ENCODE data around the gene ARHGDIA.
"Not testable (repeated sequence)": the region's sequence is repeated elsewhere in the genome, so short reads cannot be mapped to it uniquely, and the experiment has no call there.

The ARHGDIA gene

GRCh38 chr17:81851423-81851822 lies 19.7 kb downstream of the ARHGDIA start:
- Mint-ChIP-seq H3K9me3 (no peaks in the 10 kb centered on the region), H3K4me3 (no peak overlapping the region), H3K36me3 (ENCODE audit: low read depth) (peaks cover 44% of the 10 kb centered on the region), H3K27me3 (no peaks in the 10 kb centered on the region), H3K27ac (no peak overlapping the region), H3K4me1 (no peaks in the 10 kb centered on the region)
- ATAC-seq (no peak), DNase-seq (no peak)

DNA sequence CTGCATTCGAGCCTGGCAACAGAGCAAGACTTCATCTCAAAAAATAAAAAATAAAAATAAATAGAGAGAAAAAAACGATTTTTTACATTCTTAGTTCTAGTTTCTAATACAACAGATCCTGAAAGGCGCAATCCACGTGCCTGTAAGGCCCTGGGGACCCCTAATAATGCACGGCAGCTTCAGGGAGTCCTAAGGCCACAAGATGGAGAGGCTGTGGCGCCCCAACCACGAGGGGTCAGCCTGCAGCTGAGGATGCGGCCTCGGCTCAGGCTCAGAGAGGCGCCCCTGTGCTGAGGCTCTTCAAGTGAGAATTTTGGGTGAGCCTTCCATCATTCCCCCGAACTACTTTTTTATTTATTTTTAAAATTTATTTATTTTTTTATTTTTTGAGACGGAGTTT lies 21.7 kb downstream of the ARHGDIA start:
- no peak overlapping the region for H3K4me3 Mint-ChIP-seq
- DNase-seq (no peak), ATAC-seq (no peak)
- no peaks in the 10 kb centered on the region for H3K4me1 Mint-ChIP-seq
- H3K27me3 Mint-ChIP-seq = no peaks in the 10 kb centered on the region
- peaks cover 49% of the 10 kb centered on the region for H3K36me3 Mint-ChIP-seq (ENCODE audit: low read depth)
- no peak overlapping the region for H3K27ac Mint-ChIP-seq
- no peaks in the 10 kb centered on the region for H3K9me3 Mint-ChIP-seq

DNA sequence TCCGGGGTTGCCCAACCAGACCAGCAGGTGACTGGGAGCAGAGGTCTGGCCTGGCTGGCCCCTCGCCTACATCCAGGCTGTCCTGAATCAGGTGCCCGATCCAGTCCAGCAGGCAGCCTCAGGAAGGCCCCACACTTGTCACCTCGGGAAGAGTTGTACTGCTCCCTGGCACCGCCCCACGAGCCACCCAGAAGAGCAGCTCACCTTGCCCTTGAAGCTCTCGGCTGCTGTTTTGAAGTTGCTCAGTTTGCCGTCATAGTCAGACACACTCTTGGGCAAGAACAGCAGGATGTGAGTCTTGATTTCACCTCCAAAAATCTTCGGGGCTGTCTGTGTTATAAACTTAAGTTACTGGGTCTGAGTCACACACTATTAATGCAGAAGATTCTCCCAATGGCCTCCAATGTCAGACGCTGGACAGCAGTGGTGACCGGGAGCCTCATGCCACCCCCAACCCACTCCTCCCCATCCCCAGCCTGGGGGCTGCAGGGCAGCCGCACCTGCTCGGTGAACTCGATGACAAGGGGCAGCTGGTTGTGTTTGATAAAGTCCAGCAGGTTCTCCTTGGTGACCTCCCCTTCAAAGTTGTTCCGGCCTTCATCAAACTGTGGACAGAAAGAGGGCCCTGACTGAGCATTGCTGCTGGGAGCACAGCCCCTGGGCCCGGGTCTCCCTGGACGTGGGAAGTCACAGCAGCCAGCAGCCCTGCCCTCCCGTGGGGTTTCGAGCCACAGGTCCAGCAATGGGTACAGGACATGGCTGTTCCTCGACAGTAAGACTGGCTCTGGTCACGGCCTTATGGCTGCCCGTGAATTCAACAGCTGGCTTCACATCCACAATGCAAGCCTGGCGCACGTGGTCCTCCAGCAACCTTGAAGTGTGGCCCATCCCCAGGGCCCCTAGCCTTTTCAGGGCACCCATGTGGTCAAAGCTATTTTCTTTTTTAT lies 24.1 kb downstream of the ARHGDIA start:
- H3K36me3 Mint-ChIP-seq (ENCODE audit: low read depth) = peaks cover 34% of the 10 kb centered on the region
- H3K4me1 Mint-ChIP-seq = no peaks in the 10 kb centered on the region
- no peak overlapping the region for H3K4me3 Mint-ChIP-seq
- no peaks in the 10 kb centered on the region for H3K27me3 Mint-ChIP-seq
- ATAC-seq (no peak), DNase-seq (no peak)
- H3K27ac Mint-ChIP-seq = no peak overlapping the region
- H3K9me3 Mint-ChIP-seq = no peaks in the 10 kb centered on the region

DNA sequence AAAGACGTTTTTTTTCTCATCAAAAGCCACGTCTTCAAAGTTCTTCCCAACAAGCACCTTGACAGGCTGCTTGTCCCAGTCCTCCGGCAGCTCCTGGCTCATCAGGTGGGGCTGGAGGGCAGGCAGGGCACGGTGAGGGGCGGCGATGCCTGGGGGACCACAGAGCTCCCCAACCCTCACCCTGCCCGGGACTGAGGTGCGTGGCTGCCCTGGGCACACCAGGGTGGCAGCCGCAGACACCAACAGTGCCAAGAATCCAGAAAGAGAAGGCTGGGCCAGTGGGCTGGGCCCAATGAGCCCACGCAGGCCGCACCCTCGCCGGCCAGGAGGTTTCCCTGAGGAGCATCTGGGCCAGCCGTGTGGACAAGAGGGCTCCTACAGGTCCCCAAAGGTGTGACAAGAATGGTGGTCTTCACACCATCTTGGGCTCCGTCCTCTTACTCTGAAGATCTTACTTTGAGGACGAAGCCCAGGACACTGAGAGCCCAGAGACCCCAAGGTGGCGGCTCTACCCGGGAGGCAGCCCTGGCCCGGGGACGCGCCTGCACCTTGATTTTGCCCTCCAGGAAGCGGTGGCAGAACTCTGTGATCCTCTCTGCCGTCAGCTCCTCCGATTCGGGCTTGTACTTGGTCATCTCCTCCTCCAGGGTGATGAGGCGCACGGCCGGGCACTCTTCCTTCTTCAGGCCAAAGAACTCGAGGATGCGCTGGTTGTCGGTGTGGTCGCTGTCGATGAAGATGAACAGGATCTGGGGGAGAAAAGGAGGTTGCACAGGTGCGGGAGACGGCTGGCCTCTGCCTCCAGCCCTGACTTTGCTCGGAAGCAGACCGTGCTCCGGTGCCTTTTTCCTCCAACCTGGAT lies 25.0 kb downstream of the ARHGDIA start:
- no peaks in the 10 kb centered on the region for H3K27me3 Mint-ChIP-seq
- no peak overlapping the region for H3K4me3 Mint-ChIP-seq
- no peak for DNase-seq
- H3K4me1 Mint-ChIP-seq = no peaks in the 10 kb centered on the region
- H3K9me3 Mint-ChIP-seq = no peaks in the 10 kb centered on the region
- peaks cover 25% of the 10 kb centered on the region for H3K36me3 Mint-ChIP-seq (ENCODE audit: low read depth)
- H3K27ac Mint-ChIP-seq = no peak overlapping the region
- no peak for ATAC-seq

DNA sequence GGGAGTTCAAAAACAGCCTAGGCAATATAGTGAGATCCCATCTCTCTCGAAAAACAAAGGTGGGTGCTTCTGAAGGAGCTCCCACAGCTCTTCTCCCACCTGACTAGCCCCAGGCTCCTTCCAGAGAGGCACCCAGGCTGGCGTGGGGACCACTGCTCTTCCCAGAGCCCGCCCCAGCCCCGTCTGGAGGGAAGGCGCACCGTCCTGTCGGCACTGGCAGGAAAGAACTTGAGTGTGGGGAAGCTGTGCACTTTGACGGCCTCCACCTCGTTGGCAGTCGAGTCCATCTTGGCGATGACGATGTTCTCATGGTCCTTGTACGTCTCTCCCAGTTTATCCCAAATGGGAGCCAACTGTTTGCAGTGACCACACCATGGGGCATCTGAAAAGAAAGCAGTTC lies 25.8 kb downstream of the ARHGDIA start:
- Mint-ChIP-seq H3K9me3 (no peaks in the 10 kb centered on the region), H3K4me3 (no peak overlapping the region), H3K36me3 (ENCODE audit: low read depth) (peaks cover 23% of the 10 kb centered on the region), H3K4me1 (no peaks in the 10 kb centered on the region), H3K27ac (no peak overlapping the region), H3K27me3 (no peaks in the 10 kb centered on the region)
- DNase-seq = no peak
- ATAC-seq = no peak

DNA sequence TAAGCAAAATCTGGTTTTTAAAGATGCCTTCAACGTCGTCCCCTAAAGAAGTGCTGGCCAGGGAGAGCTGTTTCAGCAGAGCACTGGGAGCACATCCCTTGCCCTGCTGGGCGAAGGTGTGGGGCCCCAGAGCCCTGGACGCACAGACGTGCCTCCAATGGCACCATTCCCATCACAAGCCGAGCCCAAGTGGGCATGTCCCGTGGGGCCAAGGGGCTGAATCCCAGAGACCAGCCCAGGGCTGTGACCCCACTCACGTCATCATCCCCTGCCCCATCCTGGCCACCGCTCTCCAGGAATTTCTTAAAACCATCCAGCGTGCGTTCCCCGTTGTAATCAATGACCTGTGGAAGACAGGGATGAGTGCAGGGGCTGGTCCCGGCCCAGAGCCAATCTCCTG lies 26.2 kb downstream of the ARHGDIA start:
- H3K9me3 Mint-ChIP-seq = no peaks in the 10 kb centered on the region
- DNase-seq (no peak), ATAC-seq (no peak)
- peaks cover 23% of the 10 kb centered on the region for H3K36me3 Mint-ChIP-seq (ENCODE audit: low read depth)
- no peak overlapping the region for H3K4me3 Mint-ChIP-seq
- no peaks in the 10 kb centered on the region for H3K4me1 Mint-ChIP-seq
- no peak overlapping the region for H3K27ac Mint-ChIP-seq
- no peaks in the 10 kb centered on the region for H3K27me3 Mint-ChIP-seq

DNA sequence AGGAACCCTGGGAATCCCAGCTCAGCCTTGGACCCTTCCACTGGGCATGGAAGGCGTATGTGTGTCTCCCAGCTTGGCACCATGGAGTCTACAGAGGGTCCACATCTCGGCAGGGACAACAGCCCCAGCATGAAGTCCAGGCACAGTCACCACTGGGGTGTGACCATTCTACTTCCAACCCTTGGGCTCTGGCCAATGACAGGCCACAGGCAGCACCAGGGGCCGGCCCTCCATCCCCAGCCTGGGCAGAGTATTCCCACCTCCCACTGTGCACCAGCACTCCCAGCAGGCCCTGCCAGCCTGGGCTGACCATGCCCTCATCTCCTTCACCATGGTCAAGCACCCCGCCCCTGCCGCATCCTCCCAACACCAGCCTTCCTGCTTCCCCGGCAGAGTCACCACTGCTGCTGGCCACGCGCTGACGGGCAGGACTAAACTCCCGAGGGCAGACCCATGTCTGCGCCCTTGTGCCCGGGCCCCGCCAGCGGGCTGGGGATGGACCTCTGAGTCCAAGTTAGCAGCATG lies 26.7 kb downstream of the ARHGDIA start:
- no peaks in the 10 kb centered on the region for H3K9me3 Mint-ChIP-seq
- no peak overlapping the region for H3K4me3 Mint-ChIP-seq
- H3K27me3 Mint-ChIP-seq = no peaks in the 10 kb centered on the region
- ATAC-seq = peak; percentile 5
- H3K27ac Mint-ChIP-seq = no peak overlapping the region
- H3K36me3 Mint-ChIP-seq (ENCODE audit: low read depth) = peaks cover 23% of the 10 kb centered on the region
- DNase-seq = no peak
- H3K4me1 Mint-ChIP-seq = no peaks in the 10 kb centered on the region

DNA sequence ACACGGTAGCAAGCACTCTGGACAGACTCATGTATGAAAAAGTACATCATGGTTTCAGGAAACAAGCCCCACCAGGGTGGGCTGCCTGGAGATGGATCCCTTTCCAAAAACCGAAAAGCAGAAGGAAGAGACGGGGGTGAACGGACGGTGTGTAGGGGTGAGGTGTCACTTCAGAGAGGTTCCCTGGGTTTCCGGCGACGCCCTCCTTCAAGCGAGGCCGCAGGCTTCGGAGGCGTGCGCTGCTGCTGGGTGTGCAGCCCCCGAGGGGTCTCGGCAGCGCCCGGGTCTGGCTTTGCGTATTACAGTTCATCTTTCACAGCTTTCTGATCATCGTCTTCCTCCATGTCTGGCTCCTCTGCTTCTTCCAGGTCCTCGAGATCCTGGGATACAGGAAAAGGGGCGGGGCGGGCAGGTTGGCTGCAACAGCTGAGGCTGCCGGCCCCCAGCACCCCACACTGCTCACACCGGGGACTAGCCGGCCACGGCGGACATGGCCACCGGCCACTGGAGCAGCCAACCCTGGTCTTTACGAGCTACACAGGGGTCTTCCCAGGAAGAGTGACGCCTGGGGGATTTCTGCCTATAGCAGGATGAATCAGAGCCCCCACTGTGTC lies 27.3 kb downstream of the ARHGDIA start:
- Mint-ChIP-seq H3K27me3 (no peaks in the 10 kb centered on the region), H3K4me1 (no peaks in the 10 kb centered on the region), H3K9me3 (no peaks in the 10 kb centered on the region), H3K36me3 (ENCODE audit: low read depth) (peaks cover 23% of the 10 kb centered on the region), H3K27ac (no peak overlapping the region), H3K4me3 (no peak overlapping the region)
- no peak for ATAC-seq
- DNase-seq = no peak

GRCh38 chr17:81842725-81843504 lies 28.2 kb downstream of the ARHGDIA start:
- H3K27ac Mint-ChIP-seq = no peak overlapping the region
- H3K9me3 Mint-ChIP-seq = no peaks in the 10 kb centered on the region
- no peak for DNase-seq
- H3K4me1 Mint-ChIP-seq = no peaks in the 10 kb centered on the region
- no peak overlapping the region for H3K4me3 Mint-ChIP-seq
- peaks cover 23% of the 10 kb centered on the region for H3K36me3 Mint-ChIP-seq (ENCODE audit: low read depth)
- H3K27me3 Mint-ChIP-seq = no peaks in the 10 kb centered on the region
- ATAC-seq = no peak

GRCh38 chr17:81842378-81842724 lies 28.8 kb downstream of the ARHGDIA start:
- no peaks in the 10 kb centered on the region for H3K9me3 Mint-ChIP-seq
- no peaks in the 10 kb centered on the region for H3K27me3 Mint-ChIP-seq
- H3K27ac Mint-ChIP-seq = no peak overlapping the region
- DNase-seq = no peak
- no peak overlapping the region for H3K4me3 Mint-ChIP-seq
- H3K36me3 Mint-ChIP-seq (ENCODE audit: low read depth) = peaks cover 22% of the 10 kb centered on the region
- ATAC-seq = no peak
- H3K4me1 Mint-ChIP-seq = no peaks in the 10 kb centered on the region

- DNase-seq (no peak), ATAC-seq (no peak)
- H3K4me3 Mint-ChIP-seq = no peak overlapping the region
- no peaks in the 10 kb centered on the region for H3K4me1 Mint-ChIP-seq
- no peaks in the 10 kb centered on the region for H3K9me3 Mint-ChIP-seq
- H3K36me3 Mint-ChIP-seq (ENCODE audit: low read depth) = peaks cover 20% of the 10 kb centered on the region
- no peak overlapping the region for H3K27ac Mint-ChIP-seq
- H3K27me3 Mint-ChIP-seq = no peaks in the 10 kb centered on the region
Observed at GRCh38 chr17:81841866-81842265, 29.3 kb downstream of the ARHGDIA start.

- Mint-ChIP-seq H3K9me3 (no peaks in the 10 kb centered on the region), H3K27ac (no peak overlapping the region), H3K4me1 (no peaks in the 10 kb centered on the region), H3K36me3 (ENCODE audit: low read depth) (peaks cover 16% of the 10 kb centered on the region), H3K4me3 (no peak overlapping the region), H3K27me3 (no peaks in the 10 kb centered on the region)
- ATAC-seq (peak; percentile 21), DNase-seq (no peak)
Observed at GRCh38 chr17:81840826-81841778, 30.0 kb downstream of the ARHGDIA start.

DNA sequence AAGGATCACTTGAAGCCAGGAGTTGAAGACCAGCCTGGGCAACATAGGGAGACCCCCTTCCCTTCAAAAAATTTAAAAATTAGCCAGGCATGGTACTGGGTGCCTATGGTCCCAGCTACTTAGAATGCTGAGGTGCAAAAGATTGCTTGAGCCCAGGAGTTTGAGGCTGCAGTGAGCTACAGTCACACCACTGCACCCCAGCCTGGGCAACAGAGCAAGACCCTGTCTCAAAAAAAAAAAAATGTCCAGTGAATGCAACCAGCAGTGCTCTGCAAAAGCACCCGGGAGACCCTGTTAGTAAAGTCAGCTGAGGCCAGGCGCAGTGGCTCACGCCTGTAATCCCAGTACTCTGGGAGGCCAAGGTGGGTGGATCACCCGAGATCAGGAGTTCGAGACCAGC lies 31.1 kb downstream of the ARHGDIA start:
- H3K27ac Mint-ChIP-seq; H3K27me3 Mint-ChIP-seq; H3K4me3 Mint-ChIP-seq; H3K4me1 Mint-ChIP-seq; ATAC-seq; H3K9me3 Mint-ChIP-seq; H3K36me3 Mint-ChIP-seq (ENCODE audit: low read depth); DNase-seq: not testable (repeated sequence)

Measured in activated naive CD8-positive, alpha-beta T cell treated with anti-CD3 and anti-CD28 coated beads, Interleukin-2, amount 50 U/mL, for 24 hours (primary cell).